Stimulated activated CD8-positive, alpha-beta memory T cell treated with anti-CD3 and anti-CD28 coated beads, Interleukin-7, amount 100 ng/mL, for 48 hours (primary cell): ENCODE measurements around the gene KLC1.

ENCODE experiments used
- DNase-seq, 2 donors: peaks; one replicate each; pipeline ENCODE4 v3.0.0-alpha.2; 2020; ENCODE audit warnings: low read depth in 1 of 2; ENCODE audit errors: extremely low read depth in 1 of 2

The KLC1 gene

GRCh38 chr14:103745424-103745823 is 116.4 kb downstream of the KLC1 start:
- no peak for DNase-seq

GRCh38 chr14:103746701-103747100 is 117.7 kb downstream of the KLC1 start:
- no peak for DNase-seq

GRCh38 chr14:103748534-103748857 is 119.5 kb downstream of the KLC1 start:
- DNase-seq = peak; percentile 22 to 41

- no peak for DNase-seq
These were observed 120.4 kb downstream of the KLC1 start for GRCh38 chr14:103749452-103749851.

- no peak for DNase-seq
These were observed 120.8 kb downstream of the KLC1 start for GRCh38 chr14:103749860-103750259.
